Endothelial cell of umbilical vein (primary cell): Measurements from ENCODE around the gene FLRT1.

Experiments
- EZH2 ChIP-seq: IDR thresholded peaks from 2 replicates; pipeline ENCODE4 v1.6.1; 2012; ENCODE audit warnings: borderline replicate concordance, low read depth, mild to moderate bottlenecking, moderate library complexity, low read length, inconsistent platforms; ENCODE audit not compliant: severe bottlenecking
- MYC ChIP-seq: IDR thresholded peaks from one replicate; pipeline ENCODE4 v1.6.1; 2011; ENCODE audit warnings: mild to moderate bottlenecking, low read depth, low read length
- POLR2A ChIP-seq: IDR thresholded peaks from 2 replicates; pipeline ENCODE4 v1.6.1; 2012; ENCODE audit warnings: low read depth, mild to moderate bottlenecking, control low read depth, low read length
- TF ChIP-seq, protein P1 (sequence below), 2 donors: IDR thresholded peaks; 1 replicate in 1 of 2; 2 replicates in 1 of 2; pipeline ENCODE4 v1.5.1; 2011; ENCODE audit warnings: low read length in 2 of 2, mild to moderate bottlenecking in 2 of 2, moderate library complexity in 2 of 2, control low read depth in 1 of 2, inconsistent platforms in 1 of 2, low read depth in 1 of 2; ENCODE audit not compliant: insufficient read depth in 1 of 2; ENCODE audit errors: extremely low read depth in 1 of 2
- TF ChIP-seq, protein P2 (sequence below): IDR thresholded peaks from 2 replicates; pipeline ENCODE4 v1.6.1; 2011; ENCODE audit not compliant: insufficient read depth, insufficient read length

DNA sequence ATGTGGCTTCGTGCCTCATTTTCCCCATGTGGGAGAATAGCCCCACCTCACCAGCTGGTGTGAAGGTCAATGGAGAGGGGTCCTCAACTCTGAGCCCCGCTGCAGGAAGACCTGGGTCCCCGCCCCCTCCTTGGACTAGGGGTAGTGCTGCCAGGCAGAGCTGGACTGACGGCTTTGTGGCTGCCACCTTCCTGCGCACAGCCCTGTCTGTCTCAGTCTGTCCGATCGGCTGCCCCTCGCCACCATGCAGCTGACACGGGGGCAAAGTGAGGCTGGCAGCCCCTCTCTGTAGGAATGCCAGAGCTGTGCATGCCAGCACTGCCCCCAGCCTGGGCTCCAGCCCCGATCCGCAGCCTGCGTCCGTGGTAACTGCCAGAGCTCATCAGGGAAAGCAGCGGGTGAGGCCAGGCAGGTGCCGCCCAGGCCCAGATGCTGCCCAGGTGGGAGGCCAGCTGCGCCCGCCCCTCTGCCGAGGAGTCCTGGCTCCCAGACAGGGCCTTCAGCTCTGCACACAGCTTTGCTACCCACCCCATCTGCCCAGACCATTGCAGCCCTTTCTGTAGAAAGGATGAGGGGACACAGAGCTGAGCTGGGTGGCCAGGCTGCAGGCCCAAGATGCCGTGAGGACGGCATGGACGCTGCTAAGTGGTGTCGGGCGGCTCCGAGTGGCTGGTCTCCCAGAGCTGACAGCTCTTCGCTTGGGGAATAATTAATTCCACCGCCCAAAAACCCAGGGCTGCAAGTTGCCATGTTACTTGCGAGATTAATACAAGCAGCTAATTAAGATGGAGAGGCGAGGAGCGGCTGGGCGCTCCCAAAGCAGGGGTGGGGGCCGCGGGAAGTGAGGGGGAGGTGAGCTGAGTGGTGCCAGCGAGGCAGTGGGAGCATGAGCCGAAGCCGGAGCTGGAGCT, 19.5 kb upstream of the FLRT1 start:
- TF ChIP-seq, protein P1, sequence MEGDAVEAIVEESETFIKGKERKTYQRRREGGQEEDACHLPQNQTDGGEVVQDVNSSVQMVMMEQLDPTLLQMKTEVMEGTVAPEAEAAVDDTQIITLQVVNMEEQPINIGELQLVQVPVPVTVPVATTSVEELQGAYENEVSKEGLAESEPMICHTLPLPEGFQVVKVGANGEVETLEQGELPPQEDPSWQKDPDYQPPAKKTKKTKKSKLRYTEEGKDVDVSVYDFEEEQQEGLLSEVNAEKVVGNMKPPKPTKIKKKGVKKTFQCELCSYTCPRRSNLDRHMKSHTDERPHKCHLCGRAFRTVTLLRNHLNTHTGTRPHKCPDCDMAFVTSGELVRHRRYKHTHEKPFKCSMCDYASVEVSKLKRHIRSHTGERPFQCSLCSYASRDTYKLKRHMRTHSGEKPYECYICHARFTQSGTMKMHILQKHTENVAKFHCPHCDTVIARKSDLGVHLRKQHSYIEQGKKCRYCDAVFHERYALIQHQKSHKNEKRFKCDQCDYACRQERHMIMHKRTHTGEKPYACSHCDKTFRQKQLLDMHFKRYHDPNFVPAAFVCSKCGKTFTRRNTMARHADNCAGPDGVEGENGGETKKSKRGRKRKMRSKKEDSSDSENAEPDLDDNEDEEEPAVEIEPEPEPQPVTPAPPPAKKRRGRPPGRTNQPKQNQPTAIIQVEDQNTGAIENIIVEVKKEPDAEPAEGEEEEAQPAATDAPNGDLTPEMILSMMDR (IDR thresholded peaks at IDR 0.05; ENCODE audit: extremely low read depth in 1 of 2, insufficient read depth in 1 of 2, low read depth in 1 of 2, low read length in 2 of 2) = no peak
- TF ChIP-seq POLR2A (no peak), EZH2 (no peak), MYC (no peak)
- TF ChIP-seq, protein P2, sequence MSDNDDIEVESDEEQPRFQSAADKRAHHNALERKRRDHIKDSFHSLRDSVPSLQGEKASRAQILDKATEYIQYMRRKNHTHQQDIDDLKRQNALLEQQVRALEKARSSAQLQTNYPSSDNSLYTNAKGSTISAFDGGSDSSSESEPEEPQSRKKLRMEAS = no peak
